Glomerular visceral epithelial cell (primary cell): ENCODE data around the gene AIF1.
"Not testable (repeated sequence)": the region's sequence is repeated elsewhere in the genome, so short reads cannot be mapped to it uniquely, and the experiment has no call there.

ENCODE experiments used
- DNase-seq: peaks from one replicate; pipeline ENCODE4 v3.0.0-alpha.2; 2016; ENCODE audit errors: extremely low spot score

Gene AIF1

GRCh38 chr6:31580807-31581433 lies 34.1 kb upstream of the AIF1 start:
- DNase-seq: peak; percentile 81

- DNase-seq: no peak
These were observed 33.4 kb upstream of the AIF1 start for GRCh38 chr6:31581434-31582229.

GRCh38 chr6:31582230-31582643 lies 32.8 kb upstream of the AIF1 start, which contains the start of gene LTB:
LTB (minus strand) TSS chr6:31582424; CDS start chr6:31582417, 7 bp downstream.
- no peak for DNase-seq

GRCh38 chr6:31585491-31585890 lies 29.5 kb upstream of the AIF1 start:
- DNase-seq: no peak

GRCh38 chr6:31586008-31586407 lies 29.0 kb upstream of the AIF1 start, which contains the start of gene LST1:
LST1 (plus strand) TSS chr6:31586277; CDS start chr6:31587300, 1,023 bp downstream.
- no peak for DNase-seq

- DNase-seq: no peak
These were observed 28.3 kb upstream of the AIF1 start for GRCh38 chr6:31586599-31587281.

GRCh38 chr6:31587791-31588777 lies 26.9 kb upstream of the AIF1 start:
- DNase-seq: no peak

- no peak for DNase-seq
These were observed 26.0 kb upstream of the AIF1 start for GRCh38 chr6:31588871-31589650.

- not testable (repeated sequence) for DNase-seq
These were observed 24.3 kb upstream of the AIF1 start for GRCh38 chr6:31590691-31591090.

GRCh38 chr6:31592396-31592771 lies 22.6 kb upstream of the AIF1 start:
- no peak for DNase-seq

GRCh38 chr6:31597006-31597405 lies 18.0 kb upstream of the AIF1 start:
- peak; percentile 58 for DNase-seq

GRCh38 chr6:31607317-31607716 lies 7.7 kb upstream of the AIF1 start:
- no peak for DNase-seq

- DNase-seq: no peak
These were observed 5.3 kb upstream of the AIF1 start for GRCh38 chr6:31609519-31610406.

- DNase-seq: no peak
These were observed 4.1 kb upstream of the AIF1 start for GRCh38 chr6:31610968-31611367.

GRCh38 chr6:31614075-31614619 lies 887 bp upstream of the AIF1 start:
- no peak for DNase-seq

GRCh38 chr6:31615748-31616147 lies 714 bp downstream of the AIF1 start:
- DNase-seq: no peak

GRCh38 chr6:31617010-31617409 lies 2.0 kb downstream of the AIF1 start:
- DNase-seq: no peak

- peak; percentile 100 for DNase-seq
These were observed 5.0 kb downstream of the AIF1 start for GRCh38 chr6:31619805-31620585.
